GM12864 (cell line): ENCODE results near the gene PHB1.

Experiments
- DNase-seq: peaks from one replicate; pipeline ENCODE4 v3.0.0-alpha.2; 2011; ENCODE audit warnings: low read depth
- H3K4me3 ChIP-seq: 2 replicates; pipeline ENCODE4 v1.5.1; 2011; ENCODE audit warnings: mild to moderate bottlenecking, low read depth, low read length, control low read depth
- CTCF ChIP-seq: IDR thresholded peaks from 2 replicates; pipeline ENCODE4 v1.5.1; 2011; ENCODE audit warnings: low read depth, mild to moderate bottlenecking, moderate library complexity, low read length, control low read depth, inconsistent platforms; ENCODE audit errors: missing control alignments

PHB1 gene

GRCh38 chr17:49384951-49385350 is 29.7 kb downstream of the PHB1 start:
- H3K4me3 ChIP-seq, result no peak overlapping the region
- no peak for TF ChIP-seq CTCF
- no peak for DNase-seq

- TF ChIP-seq CTCF, result no peak
- no peak for DNase-seq
Measured at GRCh38 chr17:49383060-49383459, 31.6 kb downstream of the PHB1 start.

GRCh38 chr17:49382556-49382955 is 32.1 kb downstream of the PHB1 start:
- TF ChIP-seq CTCF, result no peak
- DNase-seq, result no peak
- H3K4me3 ChIP-seq, result no peak overlapping the region

More at GRCh38 chr17:49383060-49383459, 31.6 kb downstream of the PHB1 start:
- H3K4me3 ChIP-seq, result no peak overlapping the region

- no peak for TF ChIP-seq CTCF
Measured at GRCh38 chr17:49381793-49382192, 32.9 kb downstream of the PHB1 start.

GRCh38 chr17:49381033-49381432 is 33.6 kb downstream of the PHB1 start:
- TF ChIP-seq CTCF, result no peak
- no peak for DNase-seq
- H3K4me3 ChIP-seq, result no peak overlapping the region

More at GRCh38 chr17:49381793-49382192, 32.9 kb downstream of the PHB1 start:
- no peak overlapping the region for H3K4me3 ChIP-seq
- DNase-seq, result no peak

- no peak for TF ChIP-seq CTCF
- DNase-seq, result no peak
- no peak overlapping the region for H3K4me3 ChIP-seq
Measured at GRCh38 chr17:49379926-49380325, 34.8 kb downstream of the PHB1 start.

- no peak for TF ChIP-seq CTCF
- no peak for DNase-seq
- H3K4me3 ChIP-seq, result no peak overlapping the region
Measured at GRCh38 chr17:49378311-49378710, 36.4 kb downstream of the PHB1 start.
